UCSD-AML1 (cell line): Measurements from ENCODE around the gene PPP1R1A.

Source experiments
- DNase-seq: peaks from one replicate; lab custom pipeline; 2025; ENCODE audit not compliant: unreplicated experiment; lab: John Stamatoyannopoulos, UW

The PPP1R1A gene

GRCh38 chr12:54588110-54588889, at the start of gene PPP1R1A:
TSS of gene PPP1R1A (minus strand) at chr12:54588659. CDS start at chr12:54588488, 171 bp downstream.
- no peak for DNase-seq

- DNase-seq = no peak
Observed at GRCh38 chr12:54634795-54635194, 46.3 kb upstream of the PPP1R1A start, which contains the start of gene LACRT. TSS of gene LACRT (minus strand) at chr12:54634895. CDS start at chr12:54634841, 54 bp downstream.

GRCh38 chr12:54631988-54632728, 43.7 kb upstream of the PPP1R1A start:
- DNase-seq = no peak

GRCh38 chr12:54631551-54631950, 43.1 kb upstream of the PPP1R1A start:
- DNase-seq = no peak

GRCh38 chr12:54629925-54630324, 41.5 kb upstream of the PPP1R1A start:
- no peak for DNase-seq

GRCh38 chr12:54628186-54628846, 39.9 kb upstream of the PPP1R1A start:
- no peak for DNase-seq

- DNase-seq = no peak
Observed at GRCh38 chr12:54627304-54627703, 38.8 kb upstream of the PPP1R1A start.

GRCh38 chr12:54625598-54625997, 37.1 kb upstream of the PPP1R1A start:
- DNase-seq = no peak

GRCh38 chr12:54624315-54625279, 36.1 kb upstream of the PPP1R1A start:
- no peak for DNase-seq

GRCh38 chr12:54622463-54623183, 34.2 kb upstream of the PPP1R1A start:
- DNase-seq = no peak

- DNase-seq = peak; percentile 23
Observed at GRCh38 chr12:54616933-54617680, 28.6 kb upstream of the PPP1R1A start.

- DNase-seq = no peak
Observed at GRCh38 chr12:54612225-54612750, 23.8 kb upstream of the PPP1R1A start.

- DNase-seq = no peak
Observed at GRCh38 chr12:54611715-54612149, 23.3 kb upstream of the PPP1R1A start.

GRCh38 chr12:54608769-54609168, 20.3 kb upstream of the PPP1R1A start:
- no peak for DNase-seq

GRCh38 chr12:54608156-54608555, 19.7 kb upstream of the PPP1R1A start:
- DNase-seq = no peak

- no peak for DNase-seq
Observed at GRCh38 chr12:54606556-54606955, 18.1 kb upstream of the PPP1R1A start.

GRCh38 chr12:54605138-54605970, 16.9 kb upstream of the PPP1R1A start:
- no peak for DNase-seq

GRCh38 chr12:54604436-54604835, 16.0 kb upstream of the PPP1R1A start:
- no peak for DNase-seq
